ENCODE data around the gene DOK5.

DOK5 gene

GRCh38 chr20:54526801-54527200 is 51.4 kb downstream of the DOK5 start:
- no peak overlapping the region for H3K27ac ChIP-seq
- TF ChIP-seq ZFX (IDR thresholded peaks at IDR 0.05), result no peak
- TF ChIP-seq, protein P1, sequence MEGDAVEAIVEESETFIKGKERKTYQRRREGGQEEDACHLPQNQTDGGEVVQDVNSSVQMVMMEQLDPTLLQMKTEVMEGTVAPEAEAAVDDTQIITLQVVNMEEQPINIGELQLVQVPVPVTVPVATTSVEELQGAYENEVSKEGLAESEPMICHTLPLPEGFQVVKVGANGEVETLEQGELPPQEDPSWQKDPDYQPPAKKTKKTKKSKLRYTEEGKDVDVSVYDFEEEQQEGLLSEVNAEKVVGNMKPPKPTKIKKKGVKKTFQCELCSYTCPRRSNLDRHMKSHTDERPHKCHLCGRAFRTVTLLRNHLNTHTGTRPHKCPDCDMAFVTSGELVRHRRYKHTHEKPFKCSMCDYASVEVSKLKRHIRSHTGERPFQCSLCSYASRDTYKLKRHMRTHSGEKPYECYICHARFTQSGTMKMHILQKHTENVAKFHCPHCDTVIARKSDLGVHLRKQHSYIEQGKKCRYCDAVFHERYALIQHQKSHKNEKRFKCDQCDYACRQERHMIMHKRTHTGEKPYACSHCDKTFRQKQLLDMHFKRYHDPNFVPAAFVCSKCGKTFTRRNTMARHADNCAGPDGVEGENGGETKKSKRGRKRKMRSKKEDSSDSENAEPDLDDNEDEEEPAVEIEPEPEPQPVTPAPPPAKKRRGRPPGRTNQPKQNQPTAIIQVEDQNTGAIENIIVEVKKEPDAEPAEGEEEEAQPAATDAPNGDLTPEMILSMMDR (conservative IDR thresholded peaks at IDR 0.05), result no peak

GRCh38 chr20:54532573-54532972 is 57.2 kb downstream of the DOK5 start:
- TF ChIP-seq, protein P1 (conservative IDR thresholded peaks at IDR 0.05), result no peak
- TF ChIP-seq ZFX (IDR thresholded peaks at IDR 0.05), result no peak

DNA sequence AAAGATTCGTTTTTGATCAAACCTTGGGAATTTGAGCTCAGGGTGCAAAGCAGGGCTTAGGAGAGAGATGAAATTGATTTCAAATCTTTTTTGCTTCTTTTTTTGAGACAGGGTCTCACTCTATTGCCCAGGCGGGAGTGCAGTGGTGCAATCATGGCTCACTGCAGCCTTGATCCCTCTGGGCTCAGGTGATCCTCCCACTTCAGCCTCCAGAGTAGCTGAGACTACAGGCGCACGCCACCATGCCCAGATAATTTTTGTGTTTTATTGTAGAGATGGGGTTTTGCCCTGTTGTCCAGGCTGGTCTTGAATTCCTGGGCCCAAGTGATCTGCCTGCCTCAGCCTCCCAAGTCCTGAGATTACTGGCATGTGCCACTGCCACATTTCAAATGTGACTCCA is 58.7 kb downstream of the DOK5 start:
- TF ChIP-seq ZFX (IDR thresholded peaks at IDR 0.05), result no peak
- TF ChIP-seq, protein P1 (conservative IDR thresholded peaks at IDR 0.05), result no peak
- no peak overlapping the region for H3K27ac ChIP-seq

More at GRCh38 chr20:54532573-54532972, 57.2 kb downstream of the DOK5 start:
- no peak overlapping the region for H3K27ac ChIP-seq

GRCh38 chr20:54535033-54535432 is 59.6 kb downstream of the DOK5 start:
- H3K27ac ChIP-seq, result no peak overlapping the region
- TF ChIP-seq, protein P1 (conservative IDR thresholded peaks at IDR 0.05), result no peak
- no peak for TF ChIP-seq ZFX (IDR thresholded peaks at IDR 0.05)

DNA sequence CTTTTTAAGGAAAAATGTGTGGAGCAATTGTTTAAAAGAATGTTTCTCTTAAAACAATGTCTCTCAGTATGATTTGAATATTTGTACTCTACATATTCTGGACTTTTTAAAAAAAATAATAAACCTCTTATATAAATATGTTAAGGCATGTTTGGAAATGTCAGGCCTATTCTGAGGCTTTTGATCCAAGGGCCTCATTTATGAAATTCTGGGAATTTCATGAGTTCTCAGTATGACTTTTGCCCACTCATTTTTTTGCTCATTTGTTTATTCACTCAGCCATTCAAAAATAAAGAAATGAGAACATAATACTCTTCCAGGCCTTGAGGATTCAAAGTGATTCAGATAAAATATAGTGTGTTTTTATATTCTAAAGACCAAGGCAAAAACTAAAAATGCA is 60.4 kb downstream of the DOK5 start:
- TF ChIP-seq, protein P1 (conservative IDR thresholded peaks at IDR 0.05), result no peak
- no peak for TF ChIP-seq ZFX (IDR thresholded peaks at IDR 0.05)
- no peak overlapping the region for H3K27ac ChIP-seq

GRCh38 chr20:54539521-54540046 is 64.2 kb downstream of the DOK5 start:
- H3K27ac ChIP-seq, result no peak overlapping the region
- TF ChIP-seq, protein P1 (conservative IDR thresholded peaks at IDR 0.05), result no peak
- TF ChIP-seq ZFX (IDR thresholded peaks at IDR 0.05), result no peak

GRCh38 chr20:54543369-54543768 is 68.0 kb downstream of the DOK5 start:
- TF ChIP-seq ZFX (IDR thresholded peaks at IDR 0.05), result no peak
- TF ChIP-seq, protein P1 (conservative IDR thresholded peaks at IDR 0.05), result no peak
- H3K27ac ChIP-seq, result no peak overlapping the region
